Measurements from ENCODE around the gene RBMS1.

GRCh38 chr2:160429248-160430000 is 64.2 kb downstream of the RBMS1 start:
- TF ChIP-seq CTCF (IDR thresholded peaks at IDR 0.05; ENCODE audit: low read depth, low read length, missing input control), result peak; percentile 50
- TF ChIP-seq JUND (IDR thresholded peaks at IDR 0.05), result no peak
- no peak for TF ChIP-seq ZBTB33 (IDR thresholded peaks at IDR 0.05)
- TF ChIP-seq MAX (IDR thresholded peaks at IDR 0.05), result no peak
- peak; percentile 86 for TF ChIP-seq YY1 (IDR thresholded peaks at IDR 0.05)
- TF ChIP-seq RXRA (IDR thresholded peaks at IDR 0.05), result peak in 1 of 2 donors; percentile 3
- no peak for TF ChIP-seq TAF1 (conservative IDR thresholded peaks at IDR 0.05)
- TF ChIP-seq EGR1 (IDR thresholded peaks at IDR 0.05; ENCODE audit: low read depth in 2 of 2), result no peak
- TF ChIP-seq NR2F2 (IDR thresholded peaks at IDR 0.05), result no peak
- no peak for TF ChIP-seq GABPA (IDR thresholded peaks at IDR 0.05 in 1 of 2, conservative IDR thresholded peaks at IDR 0.05 in 1 of 2)
- no peak for TF ChIP-seq SP1 (IDR thresholded peaks at IDR 0.05)
- no peak for TF ChIP-seq REST (IDR thresholded peaks at IDR 0.05)
- no peak for TF ChIP-seq FOXA1 (IDR thresholded peaks at IDR 0.05)
